Urinary bladder (tissue), 4 donors: Measurements from ENCODE around the gene FRMD3. TPM values are rescaled to one million over a fixed set of nuclear protein-coding genes. Genes with fewer than 3 reads are reported as not detected.

Experiments used
- DNase-seq: peaks from one replicate; pipeline ENCODE4 v3.0.0-alpha.2; 2015; ENCODE audit errors: extremely low spot score
- H3K27ac ChIP-seq: one replicate; pipeline ENCODE4 v1.5.1; 2013; ENCODE audit warnings: low read depth, mild to moderate bottlenecking, moderate library complexity
- H3K36me3 ChIP-seq: one replicate; pipeline ENCODE4 v1.6.1; 2013; ENCODE audit warnings: mild to moderate bottlenecking, moderate library complexity; ENCODE audit not compliant: insufficient read depth
- H3K4me1 ChIP-seq: one replicate; pipeline ENCODE4 v1.6.1; 2013; ENCODE audit warnings: mild to moderate bottlenecking, moderate library complexity; ENCODE audit not compliant: insufficient read depth
- H3K4me3 ChIP-seq: one replicate; pipeline ENCODE4 v1.5.1; 2013; ENCODE audit warnings: low read depth, low read length
- WGBS: extraction: QIAGEN DNeasy Blood & Tissue Kit; methylation state at CpG from one replicate; pipeline ENCODE4 v1.1.7; 2013; 5-methylcytosine and 5-hydroxymethylcytosine counted together
- polyA plus RNA-seq: library from polyadenylated mRNA; stranded (reverse); fragments of 200-250 nt; gene quantifications from one replicate; pipeline ENCODE4 v1.2.3, GENCODE V29; 2013
- small RNA-seq: library from RNA; depleted of rRNA; stranded (forward); fragments of <200 nt; gene quantifications from one replicate; pipeline ENCODE3, GENCODE V24; 2014
- total RNA-seq: library from RNA; depleted of rRNA; stranded (reverse); fragments of >200 nt; gene quantifications from one replicate; pipeline ENCODE4 v1.2.3, GENCODE V29; 2014
- donor health status: healthy with polysubstance abuse.
- donor health status: healthy.

The FRMD3 gene
- total and polyA plus RNA-seq, 2 donors: 4.8 to 10.8 TPM

- H3K4me3 ChIP-seq: no peak overlapping the region
- no peaks in the 10 kb centered on the region for H3K4me1 ChIP-seq
- H3K36me3 ChIP-seq: no peaks in the 10 kb centered on the region
- DNase-seq: no peak
- H3K27ac ChIP-seq: no peak overlapping the region
- 70% methylated on average over 9 of the region's 9 CpGs for WGBS
Observed at GRCh38 chr9:83208065-83208850, 329.9 kb downstream of the FRMD3 start.

- Histone ChIP-seq H3K4me1 (no peaks in the 10 kb centered on the region), H3K4me3 (no peak overlapping the region), H3K36me3 (no peaks in the 10 kb centered on the region), H3K27ac (no peak overlapping the region)
- 81% methylated on average over 1 of the region's 1 CpG for WGBS
- DNase-seq: no peak
Observed at GRCh38 chr9:83204047-83204446, 334.2 kb downstream of the FRMD3 start.

GRCh38 chr9:83200531-83200930, 337.7 kb downstream of the FRMD3 start:
- Histone ChIP-seq H3K36me3 (no peaks in the 10 kb centered on the region), H3K4me3 (no peak overlapping the region), H3K4me1 (no peaks in the 10 kb centered on the region), H3K27ac (no peak overlapping the region)
- 92% methylated on average over 2 of the region's 2 CpGs for WGBS
- no peak for DNase-seq

- Histone ChIP-seq H3K36me3 (no peaks in the 10 kb centered on the region), H3K4me3 (no peak overlapping the region), H3K4me1 (no peaks in the 10 kb centered on the region), H3K27ac (no peak overlapping the region)
- WGBS: 68% methylated on average over 6 of the region's 6 CpGs
- DNase-seq: no peak
Observed at GRCh38 chr9:83199832-83200231, 338.4 kb downstream of the FRMD3 start.

GRCh38 chr9:83199240-83199639, 339.0 kb downstream of the FRMD3 start:
- WGBS: 17% methylated on average over 5 of the region's 5 CpGs

GRCh38 chr9:83198371-83198770, 339.8 kb downstream of the FRMD3 start:
- H3K27ac ChIP-seq: no peak overlapping the region
- H3K4me1 ChIP-seq: no peaks in the 10 kb centered on the region
- DNase-seq: no peak
- 54% methylated on average over 3 of the region's 3 CpGs for WGBS
- no peak overlapping the region for H3K4me3 ChIP-seq
- H3K36me3 ChIP-seq: no peaks in the 10 kb centered on the region

More at GRCh38 chr9:83199240-83199639, 339.0 kb downstream of the FRMD3 start:
- H3K27ac ChIP-seq: no peak overlapping the region
- H3K4me3 ChIP-seq: no peak overlapping the region
- DNase-seq: no peak
- H3K4me1 ChIP-seq: no peaks in the 10 kb centered on the region
- H3K36me3 ChIP-seq: no peaks in the 10 kb centered on the region

GRCh38 chr9:83197591-83197990, 340.6 kb downstream of the FRMD3 start:
- 17% methylated on average over 6 of the region's 6 CpGs for WGBS
- no peak for DNase-seq
- Histone ChIP-seq H3K27ac (no peak overlapping the region), H3K4me1 (no peaks in the 10 kb centered on the region), H3K4me3 (no peak overlapping the region), H3K36me3 (no peaks in the 10 kb centered on the region)

- no peak for DNase-seq
- Histone ChIP-seq H3K4me3 (no peak overlapping the region), H3K27ac (no peak overlapping the region), H3K36me3 (no peaks in the 10 kb centered on the region), H3K4me1 (no peaks in the 10 kb centered on the region)
- WGBS: 64% methylated on average over 2 of the region's 2 CpGs
Observed at GRCh38 chr9:83196946-83197345, 341.3 kb downstream of the FRMD3 start.

Small RNA genes within 50 kb of the gene (small RNA-seq; reads per million reads assigned to genes)
- gene AL137847.3 (not detected), gene RN7SKP242 (not detected), gene RNU4-29P (not detected)

Other genes starting within 250 kb of the FRMD3 start
- gene IDNK, start 84.7 kb upstream of the FRMD3 start, total RNA-seq: 6.3 TPM
- 6.0 TPM for gene IDNK, start 84.7 kb upstream of the FRMD3 start, polyA plus RNA-seq
- gene UBQLN1, start 169.6 kb upstream of the FRMD3 start, total RNA-seq: 132 TPM
- 60.4 TPM for gene UBQLN1, start 169.6 kb upstream of the FRMD3 start, polyA plus RNA-seq